Sigmoid colon (tissue), 4 donors: ENCODE measurements around the gene CFAP100.

Source experiments
- CTCF ChIP-seq, 4 experiments: fragments of 450-650 bp in 3 of 4; fragments of 200-600 bp in 1 of 4; IDR thresholded peaks; one replicate each; pipeline ENCODE4 v1.5.1; 2016 to 2019; ENCODE audit warnings: antibody characterized with exemption in 4 of 4, mild to moderate bottlenecking in 3 of 4, moderate library complexity in 2 of 4
- EP300 ChIP-seq, 4 donors: sonication (generic); formaldehyde crosslinking; IDR thresholded peaks; one replicate each; pipeline ENCODE4 v1.6.1; 2017; ENCODE audit warnings: antibody characterized with exemption in 4 of 4
- POLR2A ChIP-seq, 2 donors: fragments of 450-650 bp; IDR thresholded peaks; one replicate each; pipeline ENCODE4 v1.6.1; 2016; ENCODE audit warnings: antibody characterized with exemption in 2 of 2, mild to moderate bottlenecking in 2 of 2, moderate library complexity in 2 of 2

- TF ChIP-seq CTCF (IDR thresholded peaks at IDR 0.05): no peak
- no peak for TF ChIP-seq POLR2A (IDR thresholded peaks at IDR 0.05)
- TF ChIP-seq EP300 (IDR thresholded peaks at IDR 0.05): no peak
These were observed 56.8 kb downstream of the CFAP100 start for GRCh38 chr3:126451511-126451910.
